H1 (cell line): ENCODE data around the gene RTP2.

Source experiments
- BCL11A ChIP-seq, 2 experiments: IDR thresholded peaks; one replicate each; pipeline ENCODE4 v1.6.1; 2011; ENCODE audit warnings: low read depth in 2 of 2, low read length in 2 of 2, mild to moderate bottlenecking in 2 of 2
- CEBPB ChIP-seq: IDR thresholded peaks from 2 replicates; pipeline ENCODE4 v1.6.1; 2012; ENCODE audit warnings: low read depth, low read length
- CHD2 ChIP-seq: IDR thresholded peaks from 2 replicates; pipeline ENCODE4 v1.6.1; 2012; ENCODE audit warnings: low read length, improper control_type of control experiment
- CTCF ChIP-seq, 3 experiments: IDR thresholded peaks; 1 replicate in 2 of 3; 2 replicates in 1 of 3; pipeline versions ENCODE4 v1.5.1 to v1.6.1; 2011; ENCODE audit warnings: low read length in 3 of 3, mild to moderate bottlenecking in 3 of 3, inconsistent platforms in 2 of 3, low read depth in 1 of 3, moderate library complexity in 1 of 3; ENCODE audit not compliant: insufficient read depth in 1 of 3; ENCODE audit errors: control extremely low read depth in 1 of 3
- EP300 ChIP-seq, 2 experiments: IDR thresholded peaks; 1 replicate in 1 of 2; 2 replicates in 1 of 2; pipeline ENCODE4 v1.6.1; 2011 to 2012; ENCODE audit warnings: low read depth in 2 of 2, low read length in 2 of 2, mild to moderate bottlenecking in 2 of 2, borderline replicate concordance in 1 of 2, inconsistent platforms in 1 of 2, moderate library complexity in 1 of 2
- EZH2 ChIP-seq: fragments of 200-600 bp; sonication (generic); IDR thresholded peaks from 2 replicates; pipeline ENCODE4 v1.7.1; 2012; ENCODE audit warnings: low read depth, mild to moderate bottlenecking, moderate library complexity, low read length, inconsistent platforms; ENCODE audit not compliant: severe bottlenecking
- GTF2F1 ChIP-seq: IDR thresholded peaks from 2 replicates; pipeline ENCODE4 v1.6.1; 2012; ENCODE audit warnings: low read depth, low read length, improper control_type of control experiment, borderline replicate concordance
- HDAC2 ChIP-seq, 2 experiments: fragments of 300-600 bp in 1 of 2; sonication (generic) in 1 of 2; IDR thresholded peaks; 2 replicates each; pipeline ENCODE4 v1.6.1; 2011 to 2012; ENCODE audit warnings: low read depth in 2 of 2, low read length in 2 of 2, mild to moderate bottlenecking in 2 of 2, moderate library complexity in 2 of 2, borderline replicate concordance in 1 of 2, inconsistent platforms in 1 of 2
- HDAC6 ChIP-seq: IDR thresholded peaks from one replicate; pipeline ENCODE4 v1.7.1; 2012; ENCODE audit warnings: low read depth, mild to moderate bottlenecking, inconsistent platforms, low read length, moderate library complexity
- POLR2A ChIP-seq, 2 experiments: IDR thresholded peaks; 1 replicate in 1 of 2; 2 replicates in 1 of 2; pipeline ENCODE4 v1.6.1; 2011; ENCODE audit warnings: low read depth in 2 of 2, low read length in 2 of 2, mild to moderate bottlenecking in 2 of 2; ENCODE audit errors: control extremely low read depth in 1 of 2
- SIRT6 ChIP-seq: IDR thresholded peaks from one replicate; pipeline ENCODE4 v1.7.1; 2012; ENCODE audit warnings: low read length, inconsistent platforms
- TBP ChIP-seq: IDR thresholded peaks from 2 replicates; pipeline ENCODE4 v1.6.1; 2011; ENCODE audit warnings: low read depth, low read length, improper control_type of control experiment
- ZNF274 ChIP-seq: IDR thresholded peaks from 2 replicates; pipeline ENCODE4 v1.7.0; 2012; ENCODE audit warnings: low read length, borderline replicate concordance; ENCODE audit errors: extremely low read depth

GRCh38 chr3:187669675-187670504 lies 32.5 kb downstream of the RTP2 start, which contains the start of gene SST:
- TF ChIP-seq CTCF (IDR thresholded peaks at IDR 0.05; ENCODE audit: control extremely low read depth in 1 of 3, insufficient read depth in 1 of 3, low read depth in 1 of 3, low read length in 3 of 3), result no peak
- TF ChIP-seq ZNF274, result no peak
- TF ChIP-seq POLR2A (IDR thresholded peaks at IDR 0.05; ENCODE audit: control extremely low read depth in 1 of 2, low read depth in 2 of 2, low read length in 2 of 2), result no peak
- peak; percentile 61; the same call in 1 of the 2 replicates for TF ChIP-seq TBP
- no peak for TF ChIP-seq GTF2F1
- TF ChIP-seq EP300 (IDR thresholded peaks at IDR 0.05; ENCODE audit: borderline replicate concordance in 1 of 2, low read depth in 2 of 2, low read length in 2 of 2), result no peak
- TF ChIP-seq BCL11A (IDR thresholded peaks at IDR 0.05; ENCODE audit: low read depth in 2 of 2, low read length in 2 of 2), result no peak
- no peak for TF ChIP-seq SIRT6
- peak in 1 of 2 experiments; percentile 97; a peak in 2 of 4 replicates for TF ChIP-seq HDAC2 (IDR thresholded peaks at IDR 0.05; ENCODE audit: borderline replicate concordance in 1 of 2, low read depth in 2 of 2, low read length in 2 of 2)
- no peak for TF ChIP-seq HDAC6
- TF ChIP-seq CEBPB, result no peak
- TF ChIP-seq CHD2, result no peak
- TF ChIP-seq EZH2, result no peak
